Stimulated activated naive CD4-positive, alpha-beta T cell (primary cell): Measurements from ENCODE around the gene RFESD.
"Not testable (repeated sequence)": the region's sequence is repeated elsewhere in the genome, so short reads cannot be mapped to it uniquely, and the experiment has no call there.

Experiments used
- DNase-seq, 6 experiments: peaks; one replicate each; lab custom pipeline; 2025; lab: John Stamatoyannopoulos, UW

Gene RFESD

GRCh38 chr5:95628933-95629332, 17.6 kb upstream of the RFESD start:
- no peak for DNase-seq

GRCh38 chr5:95630394-95630917, 16.1 kb upstream of the RFESD start:
- DNase-seq, result no peak

- DNase-seq, result no peak
Measured at GRCh38 chr5:95631255-95631958, 15.2 kb upstream of the RFESD start.

- DNase-seq, result peak; percentile 40 to 83 (median 67)
Measured at GRCh38 chr5:95631991-95632675, 14.4 kb upstream of the RFESD start.

GRCh38 chr5:95632942-95633341, 13.6 kb upstream of the RFESD start:
- not testable (repeated sequence) for DNase-seq

GRCh38 chr5:95633671-95634070, 12.9 kb upstream of the RFESD start:
- no peak for DNase-seq

- peak in 1 of 6 experiments; percentile 1 for DNase-seq
Measured at GRCh38 chr5:95634081-95634480, 12.5 kb upstream of the RFESD start.

- no peak for DNase-seq
Measured at GRCh38 chr5:95638632-95639031, 7.9 kb upstream of the RFESD start.

GRCh38 chr5:95641741-95642220, 4.8 kb upstream of the RFESD start:
- no peak for DNase-seq

GRCh38 chr5:95643152-95643551, 3.4 kb upstream of the RFESD start:
- DNase-seq, result no peak

GRCh38 chr5:95644351-95645042, 2.1 kb upstream of the RFESD start:
- peak in 5 of 6 experiments; percentile 2 to 42 (median 23) for DNase-seq

GRCh38 chr5:95646226-95646568, 380 bp upstream of the RFESD start:
- DNase-seq, result not testable (repeated sequence)

GRCh38 chr5:95647886-95648860, 1.6 kb downstream of the RFESD start:
- no peak for DNase-seq

- DNase-seq, result no peak
Measured at GRCh38 chr5:95649274-95649673, 2.7 kb downstream of the RFESD start.

- DNase-seq, result no peak
Measured at GRCh38 chr5:95649842-95650620, 3.5 kb downstream of the RFESD start.

- no peak for DNase-seq
Measured at GRCh38 chr5:95652849-95653248, 6.3 kb downstream of the RFESD start.

- DNase-seq, result no peak
Measured at GRCh38 chr5:95654196-95654595, 7.6 kb downstream of the RFESD start.

- DNase-seq, result no peak
Measured at GRCh38 chr5:95655575-95655974, 9.0 kb downstream of the RFESD start.

- no peak for DNase-seq
Measured at GRCh38 chr5:95660060-95660459, 13.5 kb downstream of the RFESD start.

- DNase-seq, result no peak
Measured at GRCh38 chr5:95662946-95663345, 16.4 kb downstream of the RFESD start.
